NCI-H82 (cell line): ENCODE data around the gene LGALS1.

Source experiments
- DNase-seq: peaks from one replicate; lab custom pipeline; 2025; lab: John Stamatoyannopoulos, UW

The LGALS1 gene

GRCh38 chr22:37674951-37675929 is at the start of gene LGALS1:
TSS of gene LGALS1 (plus strand) at chr22:37675636. CDS start at chr22:37675703, 67 bp downstream.
- DNase-seq: peak; percentile 56

GRCh38 chr22:37625737-37626136 is 49.7 kb upstream of the LGALS1 start:
- no peak for DNase-seq

GRCh38 chr22:37626144-37626543 is 49.3 kb upstream of the LGALS1 start:
- no peak for DNase-seq

GRCh38 chr22:37626556-37627075 is 48.8 kb upstream of the LGALS1 start:
- DNase-seq: no peak

GRCh38 chr22:37627121-37627520 is 48.3 kb upstream of the LGALS1 start:
- DNase-seq: no peak

GRCh38 chr22:37627545-37627944 is 47.9 kb upstream of the LGALS1 start:
- DNase-seq: no peak

- DNase-seq: no peak
These were observed 46.6 kb upstream of the LGALS1 start for GRCh38 chr22:37628830-37629229.

- DNase-seq: no peak
These were observed 45.5 kb upstream of the LGALS1 start for GRCh38 chr22:37629928-37630327.

- no peak for DNase-seq
These were observed 44.5 kb upstream of the LGALS1 start for GRCh38 chr22:37630839-37631435.

GRCh38 chr22:37631448-37632173 is 43.8 kb upstream of the LGALS1 start:
- DNase-seq: no peak

GRCh38 chr22:37632174-37633088 is 43.0 kb upstream of the LGALS1 start:
- DNase-seq: no peak

- DNase-seq: no peak
These were observed 42.3 kb upstream of the LGALS1 start for GRCh38 chr22:37633089-37633624.

- DNase-seq: peak; percentile 70
These were observed 41.6 kb upstream of the LGALS1 start for GRCh38 chr22:37633625-37634416.

- no peak for DNase-seq
These were observed 41.0 kb upstream of the LGALS1 start for GRCh38 chr22:37634417-37634924.

- no peak for DNase-seq
These were observed 40.3 kb upstream of the LGALS1 start for GRCh38 chr22:37635157-37635556.

GRCh38 chr22:37636186-37636948 is 39.1 kb upstream of the LGALS1 start:
- no peak for DNase-seq

GRCh38 chr22:37636949-37637273 is 38.5 kb upstream of the LGALS1 start:
- no peak for DNase-seq

GRCh38 chr22:37638391-37639069 is 36.9 kb upstream of the LGALS1 start:
- DNase-seq: no peak
